ENCODE measurements around the gene MGRN1. TPM values are rescaled to one million over a fixed set of nuclear protein-coding genes. Genes with fewer than 3 reads are reported as not detected.

Gene MGRN1
- total RNA-seq, 1 experiment from 2014 or later = 54.6 TPM

- no TSS peak for BruUV-seq (replicated peaks)
- TF ChIP-seq EZH2 (IDR thresholded peaks at IDR 0.05; ENCODE audit: borderline replicate concordance, low read depth, low read length, poor library complexity, severe bottlenecking) (no peak), CTCF (conservative IDR thresholded peaks at IDR 0.05; ENCODE audit: low read depth, low read length) (no peak)
- no peak overlapping the region for H3K27ac ChIP-seq (ENCODE audit: low read depth, low read length, poor library complexity, severe bottlenecking)
- POLR2A ChIA-PET (ENCODE audit: low non-redundant PET) = interaction anchor here (0.6 kb wide), 1 partner anchor 228 kb away, joined by 3 read pairs; the partner anchor contains the start of gene HMOX2
- no peak for DNase-seq (ENCODE audit: low spot score)
- no peaks in the 10 kb centered on the region for H3K9me3 ChIP-seq (ENCODE audit: low read depth, low read length, poor library complexity, severe bottlenecking)
- intact Hi-C loops (cut with micrococcal nuclease; ENCODE audit: unreplicated experiment) = no loop called here
- no peaks in the 10 kb centered on the region for H3K4me1 ChIP-seq (ENCODE audit: insufficient read depth, low read length, poor library complexity, severe bottlenecking)
- no peak overlapping the region for H3K4me3 ChIP-seq (ENCODE audit: low read depth, low read length, poor library complexity, severe bottlenecking)
- peaks cover 32% of the 10 kb centered on the region for H3K36me3 ChIP-seq (ENCODE audit: insufficient read depth, low read length, poor library complexity, severe bottlenecking)
- CTCF ChIA-PET = no interaction called here
- no peaks in the 10 kb centered on the region for H3K27me3 ChIP-seq (replicated peaks; ENCODE audit: insufficient read depth, low read depth, low read length, poor library complexity)
Observed at GRCh38 chr16:4703906-4704305, 79.3 kb downstream of the MGRN1 start.

GRCh38 chr16:4704491-4704890 lies 79.9 kb downstream of the MGRN1 start:
- DNase-seq (ENCODE audit: low spot score) = no peak
- no peak overlapping the region for H3K4me3 ChIP-seq (ENCODE audit: low read depth, low read length, poor library complexity, severe bottlenecking)
- TF ChIP-seq CTCF (conservative IDR thresholded peaks at IDR 0.05; ENCODE audit: low read depth, low read length) = no peak
- TF ChIP-seq EZH2 (IDR thresholded peaks at IDR 0.05; ENCODE audit: borderline replicate concordance, low read depth, low read length, poor library complexity, severe bottlenecking) = no peak
- H3K27ac ChIP-seq (ENCODE audit: low read depth, low read length, poor library complexity, severe bottlenecking) = no peak overlapping the region
- H3K9me3 ChIP-seq (ENCODE audit: low read depth, low read length, poor library complexity, severe bottlenecking) = no peaks in the 10 kb centered on the region
- peaks cover 27% of the 10 kb centered on the region for H3K36me3 ChIP-seq (ENCODE audit: insufficient read depth, low read length, poor library complexity, severe bottlenecking)
- intact Hi-C loops (cut with micrococcal nuclease; ENCODE audit: unreplicated experiment) = no loop called here
- BruUV-seq (replicated peaks) = no TSS peak
- H3K4me1 ChIP-seq (ENCODE audit: insufficient read depth, low read length, poor library complexity, severe bottlenecking) = no peaks in the 10 kb centered on the region
- POLR2A ChIA-PET (ENCODE audit: low non-redundant PET) = no interaction called here
- CTCF ChIA-PET = no interaction called here
- H3K27me3 ChIP-seq (replicated peaks; ENCODE audit: insufficient read depth, low read depth, low read length, poor library complexity) = no peaks in the 10 kb centered on the region

GRCh38 chr16:4704913-4705312 lies 80.3 kb downstream of the MGRN1 start:
- Histone ChIP-seq H3K9me3 (ENCODE audit: low read depth, low read length, poor library complexity, severe bottlenecking) (no peaks in the 10 kb centered on the region), H3K36me3 (ENCODE audit: insufficient read depth, low read length, poor library complexity, severe bottlenecking) (peaks cover 25% of the 10 kb centered on the region), H3K4me3 (ENCODE audit: low read depth, low read length, poor library complexity, severe bottlenecking) (no peak overlapping the region), H3K4me1 (ENCODE audit: insufficient read depth, low read length, poor library complexity, severe bottlenecking) (no peaks in the 10 kb centered on the region), H3K27ac (ENCODE audit: low read depth, low read length, poor library complexity, severe bottlenecking) (no peak overlapping the region), H3K27me3 (replicated peaks; ENCODE audit: insufficient read depth, low read depth, low read length, poor library complexity) (no peaks in the 10 kb centered on the region)
- intact Hi-C loops (cut with micrococcal nuclease; ENCODE audit: unreplicated experiment) = no loop called here
- ChIA-PET CTCF (interaction anchor here (0.6 kb wide), 1 partner anchor 13 kb away, joined by 3 read pairs; no protein-coding TSS in a partner anchor), POLR2A (ENCODE audit: low non-redundant PET) (no interaction called here)
- TF ChIP-seq EZH2 (IDR thresholded peaks at IDR 0.05; ENCODE audit: borderline replicate concordance, low read depth, low read length, poor library complexity, severe bottlenecking) (no peak), CTCF (conservative IDR thresholded peaks at IDR 0.05; ENCODE audit: low read depth, low read length) (no peak)
- DNase-seq (ENCODE audit: low spot score) = no peak
- BruUV-seq (replicated peaks) = no TSS peak
